Small intestine (tissue), 7 donors: ENCODE results near the gene OSBPL3. TPM values are rescaled to one million over a fixed set of nuclear protein-coding genes. Genes with fewer than 3 reads are reported as not detected.

Experiments
- DNase-seq, 2 donors: peaks; one replicate each; pipeline versions ENCODE4 v3.0.0 to v3.0.0-alpha.2; 2013
- FAIRE-seq: peaks from 2 replicates; lab custom pipeline; 2012; peaks lifted over from hg19 to GRCh38; lab: Jason Lieb, UNC
- H3K27ac ChIP-seq, 3 donors: one replicate each; pipeline ENCODE4 v1.5.1; 2013; ENCODE audit warnings: low read length in 2 of 3, mild to moderate bottlenecking in 2 of 3, control low read depth in 1 of 3, inconsistent platforms in 1 of 3, low read depth in 1 of 3, moderate library complexity in 1 of 3
- H3K27me3 ChIP-seq, 3 donors: one replicate each; pipeline ENCODE4 v1.6.1; 2013; ENCODE audit warnings: low read length in 3 of 3, inconsistent platforms in 1 of 3; ENCODE audit not compliant: control insufficient read depth in 3 of 3, insufficient read depth in 3 of 3
- H3K36me3 ChIP-seq, 3 donors: one replicate each; pipeline ENCODE4 v1.6.1; 2013; ENCODE audit warnings: low read length in 3 of 3, inconsistent platforms in 1 of 3, low read depth in 1 of 3, mild to moderate bottlenecking in 1 of 3, moderate library complexity in 1 of 3; ENCODE audit not compliant: control insufficient read depth in 3 of 3, insufficient read depth in 2 of 3
- H3K4me1 ChIP-seq, 3 donors: one replicate each; pipeline ENCODE4 v1.6.1; 2013; ENCODE audit warnings: low read length in 2 of 3, inconsistent platforms in 1 of 3, low read depth in 1 of 3, mild to moderate bottlenecking in 1 of 3, moderate library complexity in 1 of 3; ENCODE audit not compliant: control insufficient read depth in 3 of 3, insufficient read depth in 2 of 3
- H3K4me3 ChIP-seq, 3 donors: one replicate each; pipeline ENCODE4 v1.5.1; 2013; ENCODE audit warnings: low read length in 3 of 3, control low read depth in 1 of 3, inconsistent platforms in 1 of 3, low read depth in 1 of 3, mild to moderate bottlenecking in 1 of 3, moderate library complexity in 1 of 3
- H3K9me3 ChIP-seq, 2 donors: one replicate each; pipeline ENCODE4 v1.6.1; 2013; ENCODE audit warnings: low read depth in 1 of 2, low read length in 1 of 2; ENCODE audit not compliant: control insufficient read depth in 2 of 2, insufficient read depth in 1 of 2
- WGBS, 3 donors: extraction: QIAGEN DNeasy Blood & Tissue Kit; methylation state at CpG; one replicate each; pipeline ENCODE4 v1.1.7; 2013; 5-methylcytosine and 5-hydroxymethylcytosine counted together
- polyA plus RNA-seq, 4 donors: library from polyadenylated mRNA; stranded (reverse) in 3 of 4; unstranded in 1 of 4; fragments of 200-250 nt in 3 of 4; fragments of 120-200 nt in 1 of 4; gene quantifications; one replicate each; pipeline versions ENCODE4 v1.2.1 to v1.2.3, GENCODE V29; 2013
- donor health status: healthy with polysubstance abuse.
- donor health status: control.
- donor health status: control.
- donor health status: Bipolar disorder and iron deficiency.
- donor health status: healthy.

Gene OSBPL3
- polyA plus RNA-seq, 4 donors = 5.0 to 25.3 (median 14.7) TPM

GRCh38 chr7:24930856-24931255, 49.1 kb downstream of the OSBPL3 start:
- no peak for DNase-seq
- Histone ChIP-seq H3K27me3 (no peaks in the 10 kb centered on the region), H3K4me3 (no peak overlapping the region), H3K9me3 (no peaks in the 10 kb centered on the region), H3K27ac (no peak overlapping the region), H3K4me1 (no peaks in the 10 kb centered on the region), H3K36me3 (no peaks in the 10 kb centered on the region)
- FAIRE-seq = no peak
- WGBS, 3 donors = 90 to 93% (median 91%) methylated on average over 1 of the region's 1 CpG

GRCh38 chr7:24926623-24927524, 53.1 kb downstream of the OSBPL3 start:
- no peak overlapping the region for H3K4me3 ChIP-seq
- no peak overlapping the region for H3K27ac ChIP-seq
- H3K27me3 ChIP-seq = no peaks in the 10 kb centered on the region
- no peaks in the 10 kb centered on the region for H3K9me3 ChIP-seq
- H3K4me1 ChIP-seq = no peaks in the 10 kb centered on the region
- DNase-seq (no peak), FAIRE-seq (no peak)
- whole genome bisulfite sequencing, 3 donors = 83 to 86% (median 85%) methylated on average over 5 of the region's 5 CpGs
- H3K36me3 ChIP-seq = peaks cover 0 to 5% (median 0%) of the 10 kb centered on the region in 3 donors

GRCh38 chr7:24924375-24924774, 55.6 kb downstream of the OSBPL3 start:
- no peak for FAIRE-seq
- Histone ChIP-seq H3K4me1 (peaks cover 0 to 7% (median 3%) of the 10 kb centered on the region in 3 donors), H3K27me3 (no peaks in the 10 kb centered on the region), H3K9me3 (no peaks in the 10 kb centered on the region), H3K27ac (no peak overlapping the region), H3K4me3 (no peak overlapping the region), H3K36me3 (peaks cover 0 to 5% (median 0%) of the 10 kb centered on the region in 3 donors)
- WGBS, 3 donors = 68 to 81% (median 75%) methylated on average over 7 of the region's 7 CpGs
- DNase-seq = peak in 1 of 2 donors; percentile 67

GRCh38 chr7:24923172-24923865, 56.7 kb downstream of the OSBPL3 start:
- FAIRE-seq = no peak
- Histone ChIP-seq H3K27me3 (no peaks in the 10 kb centered on the region), H3K4me1 (peaks cover 0 to 7% (median 3%) of the 10 kb centered on the region in 3 donors), H3K36me3 (peaks cover 0 to 5% (median 0%) of the 10 kb centered on the region in 3 donors), H3K4me3 (no peak overlapping the region), H3K9me3 (no peaks in the 10 kb centered on the region), H3K27ac (no peak overlapping the region)
- 90 to 95% (median 91%) methylated on average over 9 of the region's 9 CpGs for WGBS, 3 donors
- no peak for DNase-seq

- FAIRE-seq (no peak), DNase-seq (no peak)
- Histone ChIP-seq H3K9me3 (no peaks in the 10 kb centered on the region), H3K27me3 (no peaks in the 10 kb centered on the region), H3K36me3 (peaks cover 0 to 5% (median 0%) of the 10 kb centered on the region in 3 donors), H3K27ac (no peak overlapping the region), H3K4me3 (no peak overlapping the region), H3K4me1 (peaks cover 0 to 7% (median 3%) of the 10 kb centered on the region in 3 donors)
- WGBS, 3 donors = 82 to 91% (median 85%) methylated on average over 5 of the region's 5 CpGs
Observed at GRCh38 chr7:24922099-24922773, 57.7 kb downstream of the OSBPL3 start.

- no peaks in the 10 kb centered on the region for H3K27me3 ChIP-seq
- no peak overlapping the region for H3K4me3 ChIP-seq
- no peaks in the 10 kb centered on the region for H3K9me3 ChIP-seq
- DNase-seq = no peak
- H3K27ac ChIP-seq = no peak overlapping the region
- peaks cover 0 to 7% (median 3%) of the 10 kb centered on the region in 3 donors for H3K4me1 ChIP-seq
- no peak for FAIRE-seq
- WGBS, 3 donors = 39 to 55% (median 51%) methylated on average over 3 of the region's 3 CpGs
- H3K36me3 ChIP-seq = peaks cover 0 to 5% (median 0%) of the 10 kb centered on the region in 3 donors
Observed at GRCh38 chr7:24921362-24921679, 58.7 kb downstream of the OSBPL3 start.

- Histone ChIP-seq H3K9me3 (no peaks in the 10 kb centered on the region), H3K27me3 (no peaks in the 10 kb centered on the region), H3K4me1 (peaks cover 0 to 7% (median 3%) of the 10 kb centered on the region in 3 donors), H3K27ac (no peak overlapping the region), H3K36me3 (peaks cover 0 to 5% (median 0%) of the 10 kb centered on the region in 3 donors), H3K4me3 (no peak overlapping the region)
- 62 to 69% (median 64%) methylated on average over 3 of the region's 3 CpGs for WGBS, 3 donors
- no peak for FAIRE-seq
- no peak for DNase-seq
Observed at GRCh38 chr7:24920451-24921361, 59.3 kb downstream of the OSBPL3 start.
